Measurements from ENCODE around the gene CYP27C1. TPM values are rescaled to one million over a fixed set of nuclear protein-coding genes. Genes with fewer than 3 reads are reported as not detected.

CYP27C1 gene
- total RNA-seq, 2 donors from 2014 or later, result not detected

DNA sequence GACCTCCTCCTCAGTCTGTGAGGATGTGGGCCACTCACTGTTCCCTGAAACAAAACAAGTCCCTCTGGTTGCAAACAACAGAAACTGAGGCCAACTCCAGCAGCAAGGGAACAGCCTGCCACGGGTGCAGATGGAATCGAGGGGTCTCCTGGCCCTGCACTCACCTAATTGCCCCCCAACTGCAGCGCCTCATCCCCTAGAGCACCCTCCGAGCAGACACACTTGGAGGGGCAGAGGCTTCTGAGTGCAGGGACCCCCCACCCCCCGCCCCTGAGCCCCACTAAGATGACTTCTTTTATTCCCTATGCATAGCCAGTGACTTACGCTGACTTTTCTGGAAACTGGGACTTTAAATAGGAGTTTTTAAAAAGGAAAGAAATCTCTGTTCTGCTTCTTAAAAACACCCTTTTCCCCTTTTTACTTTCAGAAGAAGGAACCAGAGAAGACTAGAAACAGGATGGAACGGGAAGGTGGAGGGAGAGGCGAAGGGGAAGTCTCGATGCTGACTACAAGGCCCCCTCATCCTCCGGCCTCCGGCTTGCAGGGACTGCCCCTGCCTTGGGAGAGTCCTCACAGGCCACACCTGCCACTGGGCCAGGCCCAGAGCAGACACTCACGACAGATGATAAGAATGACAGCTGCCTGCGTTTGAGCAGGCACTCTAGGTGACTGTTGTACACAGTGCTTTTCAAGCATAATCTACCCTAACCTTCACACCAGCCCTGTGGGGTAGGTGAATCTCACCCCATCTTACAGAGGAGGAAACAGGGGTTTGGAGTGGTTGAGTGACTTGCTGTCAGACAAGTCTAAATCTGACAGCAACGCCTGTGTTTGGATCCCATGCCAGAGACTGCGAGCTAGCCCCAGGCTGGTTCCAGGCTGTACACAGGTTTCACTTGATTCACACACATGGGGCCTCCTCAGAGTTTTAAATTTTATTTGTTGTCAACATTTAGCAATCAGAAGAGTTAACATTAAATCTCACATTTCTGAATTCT is 85.0 kb downstream of the CYP27C1 start:
- Mint-ChIP-seq H3K9me3 (peaks cover 0 to 4% of the 10 kb centered on the region in 2 donors), H3K27ac (no peak overlapping the region), H3K36me3 (no peaks in the 10 kb centered on the region)
- DNase-seq (ENCODE audit: low spot score in 2 of 2) (no peak), ATAC-seq (no peak)

- ATAC-seq, result no peak
- DNase-seq (ENCODE audit: low spot score in 2 of 2), result no peak
- Mint-ChIP-seq H3K36me3 (no peaks in the 10 kb centered on the region), H3K9me3 (no peaks in the 10 kb centered on the region), H3K27ac (no peak overlapping the region)
Observed at GRCh38 chr2:127134235-127134634, 85.9 kb downstream of the CYP27C1 start.

Other genes with a start within 250 kb of the CYP27C1 start
- 10 to 100 TPM; 43.0 to 98.3 TPM for gene BIN1, start 113.1 kb downstream of the CYP27C1 start, total RNA-seq
- gene ERCC3, start 73.8 kb upstream of the CYP27C1 start, total RNA-seq, result 10 to 100 TPM; 51.8 to 54.8 TPM
- 10 to 100 TPM; 39.5 to 45.7 TPM for gene MAP3K2, start 167.7 kb upstream of the CYP27C1 start, total RNA-seq
- gene PROC, start 198.1 kb upstream of the CYP27C1 start, total RNA-seq, result not detected

Measured in activated naive CD4-positive, alpha-beta T cell treated with anti-CD3 and anti-CD28 coated beads, Interleukin-2, amount 50 U/mL, for 72 hours (primary cell).